Stimulated activated CD4-positive, alpha-beta T cell treated with anti-CD3 and anti-CD28 coated beads, Interleukin-12 subunit alpha, Interleukin-12 subunit beta, amount 100 ng/mL, for 48 hours (primary cell): ENCODE results near the gene GNPTAB.
"Not testable (repeated sequence)": the region's sequence is repeated elsewhere in the genome, so short reads cannot be mapped to it uniquely, and the experiment has no call there.

Source experiments
- DNase-seq, 3 donors: peaks; one replicate each; pipeline ENCODE4 v3.0.0-alpha.2; 2020; ENCODE audit warnings: low read depth in 2 of 3, low spot score in 1 of 3

GNPTAB gene

GRCh38 chr12:101738920-101739665 lies 91.7 kb downstream of the GNPTAB start, which contains the start of gene SYCP3:
Gene SYCP3 (minus strand): TSS chr12:101739462. CDS start chr12:101737935, 1,527 bp downstream.
- no peak for DNase-seq

DNA sequence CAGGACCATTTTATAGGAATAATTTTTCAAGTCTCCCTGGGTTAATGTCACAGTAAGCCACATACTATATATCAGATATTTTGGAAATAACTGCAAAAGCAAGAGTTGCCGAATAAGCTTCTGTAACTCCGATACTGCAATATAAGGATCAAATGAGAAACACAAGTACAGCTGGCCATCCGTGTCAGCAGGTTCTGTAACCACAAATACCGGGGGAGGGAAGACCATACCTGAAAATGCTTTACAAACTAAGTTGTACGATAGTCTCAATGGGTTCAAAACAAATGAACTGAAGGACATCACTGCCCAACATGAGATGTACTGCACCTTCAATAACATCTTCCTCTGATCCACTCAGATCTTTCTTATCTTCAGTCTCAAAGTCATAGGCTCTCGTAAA lies 93.3 kb downstream of the GNPTAB start:
- DNase-seq = no peak

- not testable (repeated sequence) for DNase-seq
These were observed 96.3 kb downstream of the GNPTAB start for GRCh38 chr12:101734482-101734881.

DNA sequence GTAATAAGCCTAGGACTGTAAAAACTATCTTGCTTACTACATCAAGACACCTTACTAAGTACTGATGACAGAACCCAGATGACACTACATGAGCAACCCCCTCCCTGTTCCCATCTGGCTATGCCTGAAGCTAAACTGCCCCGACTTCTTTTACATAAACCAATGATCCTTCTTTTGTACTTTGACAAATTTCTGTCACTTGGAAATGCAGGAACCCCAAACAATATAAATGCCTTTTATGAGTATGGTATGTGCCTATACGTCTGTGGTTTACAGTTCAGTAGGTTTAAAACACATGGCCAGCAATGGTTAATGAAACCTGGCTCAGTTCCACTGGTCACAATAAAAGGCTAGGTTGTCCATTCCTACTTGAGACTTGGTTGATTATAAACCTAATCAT lies 97.6 kb downstream of the GNPTAB start:
- no peak for DNase-seq

- no peak for DNase-seq
These were observed 98.4 kb downstream of the GNPTAB start for GRCh38 chr12:101732318-101732717.

DNA sequence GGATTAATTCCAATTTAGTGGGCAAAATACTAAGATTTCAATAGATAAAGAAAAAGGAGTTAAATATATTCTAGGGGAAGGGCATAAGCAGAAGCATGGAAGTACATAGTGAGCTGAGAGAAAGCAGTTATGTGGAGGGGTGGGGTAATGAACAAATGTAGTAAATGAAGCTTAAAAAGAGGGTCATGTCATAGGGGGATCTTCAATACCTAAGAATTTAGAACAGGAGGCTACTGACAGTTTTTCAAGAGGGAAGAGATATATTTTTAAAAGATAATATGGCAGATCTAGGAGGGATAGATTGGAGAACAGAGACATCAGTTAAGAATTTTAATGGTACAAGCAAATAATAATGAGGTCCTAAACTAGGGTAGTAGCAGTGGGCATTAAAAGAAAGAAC lies 100.9 kb downstream of the GNPTAB start:
- no peak for DNase-seq

DNA sequence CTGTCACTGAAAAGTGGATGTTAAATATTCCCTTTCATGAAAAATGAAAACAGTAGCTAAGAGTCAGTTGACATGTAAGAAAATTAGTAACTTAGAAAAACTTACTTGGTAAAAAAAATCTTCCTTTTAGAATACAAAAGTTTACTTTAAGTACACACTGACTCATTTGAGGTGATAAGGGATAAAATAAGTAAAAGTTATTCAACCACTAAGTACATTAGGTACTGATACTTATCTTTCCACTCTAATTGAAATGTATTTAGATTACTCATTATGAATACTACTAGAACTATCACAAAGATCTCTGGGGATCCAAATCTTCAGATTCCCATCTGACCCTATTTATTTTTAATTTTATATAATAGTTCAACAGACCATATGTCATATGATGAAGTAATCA lies 103.7 kb downstream of the GNPTAB start:
- no peak for DNase-seq

DNA sequence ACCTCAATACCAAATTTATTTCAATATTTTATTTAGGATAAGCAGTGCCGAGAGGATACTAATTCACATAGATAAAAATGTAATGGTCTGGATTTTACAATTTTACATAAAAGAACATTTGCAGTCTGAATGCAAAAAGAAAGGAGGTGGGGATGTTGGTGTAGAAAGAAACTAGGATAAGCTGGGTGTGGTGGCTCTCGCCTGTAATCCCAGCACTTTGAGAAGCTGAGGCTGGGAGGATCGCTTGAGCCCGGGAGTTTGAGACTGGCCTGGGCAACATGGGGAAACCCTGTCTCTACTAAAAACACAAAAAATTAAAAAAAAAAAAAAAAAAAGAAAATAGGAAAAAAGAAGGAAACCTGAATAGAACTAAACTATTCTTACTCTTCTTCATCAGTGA lies 108.4 kb downstream of the GNPTAB start:
- DNase-seq = no peak

GRCh38 chr12:101720118-101720517 lies 110.6 kb downstream of the GNPTAB start:
- no peak for DNase-seq

DNA sequence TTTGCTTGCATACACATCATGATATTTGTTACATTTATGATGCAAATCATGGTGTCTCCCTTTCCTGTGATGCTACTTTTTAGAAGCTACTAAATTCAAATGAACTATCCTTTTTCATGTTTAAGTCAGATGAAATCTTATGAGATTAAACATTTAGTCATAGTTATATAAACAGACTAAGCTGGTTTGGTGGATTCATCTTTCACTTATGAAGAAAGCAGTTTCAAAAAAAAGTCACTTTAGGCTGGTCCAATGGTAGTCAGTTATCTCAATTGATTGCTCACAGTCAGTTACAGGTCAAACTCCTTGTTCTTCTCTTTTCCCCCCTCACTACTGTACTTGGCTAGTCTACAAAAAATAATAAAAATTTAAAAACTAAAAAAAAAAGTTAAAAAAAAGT lies 111.2 kb downstream of the GNPTAB start:
- no peak for DNase-seq

DNA sequence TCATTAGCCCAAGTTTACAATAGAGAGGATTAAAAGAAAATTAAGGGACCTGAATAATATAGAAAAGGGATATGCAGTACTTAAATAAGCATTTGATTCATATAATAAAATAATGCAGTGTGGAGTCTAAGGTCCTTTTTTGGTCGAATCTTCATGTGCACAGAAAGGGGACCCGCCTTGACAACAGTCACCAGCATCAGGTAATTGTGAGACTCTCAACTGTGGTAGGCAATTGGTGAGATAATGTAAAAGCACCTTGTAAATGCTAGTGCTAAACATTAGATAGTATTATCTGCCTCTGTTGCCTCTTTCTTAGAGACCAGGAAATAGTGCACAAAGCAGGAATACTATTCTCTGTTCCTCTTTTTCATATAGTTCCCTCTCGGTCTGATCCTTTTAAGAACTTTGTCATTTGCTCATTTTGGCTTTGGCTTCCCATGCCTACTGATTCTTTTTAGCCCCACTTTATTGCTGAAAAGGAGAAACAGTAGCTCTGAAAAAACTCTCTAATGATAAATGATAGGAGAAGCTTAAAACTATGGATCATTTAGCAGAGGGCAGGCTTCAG lies 115.8 kb downstream of the GNPTAB start:
- no peak for DNase-seq

DNA sequence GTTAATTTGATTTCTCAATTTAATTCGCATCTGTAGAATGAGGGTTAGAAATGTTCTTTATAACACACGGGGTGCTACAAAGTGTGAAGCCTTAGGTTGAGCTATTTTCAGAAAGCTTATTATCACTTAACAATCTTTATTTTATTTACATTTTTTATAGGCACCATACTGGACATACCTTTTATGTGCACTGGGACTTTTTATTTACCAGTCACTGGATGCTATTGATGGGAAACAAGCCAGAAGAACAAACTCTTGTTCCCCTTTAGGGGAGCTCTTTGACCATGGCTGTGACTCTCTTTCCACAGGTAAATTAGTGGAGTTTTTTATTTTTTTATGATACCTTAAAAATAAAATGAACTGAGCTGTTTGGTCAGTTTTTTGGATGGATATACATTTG lies 116.8 kb downstream of the GNPTAB start:
- no peak for DNase-seq

- DNase-seq = no peak
These were observed 117.6 kb downstream of the GNPTAB start for GRCh38 chr12:101713059-101713682.

GRCh38 chr12:101710288-101710687 lies 120.5 kb downstream of the GNPTAB start:
- no peak for DNase-seq

GRCh38 chr12:101707131-101707782 lies 123.5 kb downstream of the GNPTAB start:
- DNase-seq = no peak

GRCh38 chr12:101706403-101706802 lies 124.4 kb downstream of the GNPTAB start:
- DNase-seq = no peak

- no peak for DNase-seq
These were observed 127.3 kb downstream of the GNPTAB start for GRCh38 chr12:101703487-101703886.

- no peak for DNase-seq
These were observed 130.4 kb downstream of the GNPTAB start for GRCh38 chr12:101700299-101700820.

- DNase-seq = peak in 1 of 3 donors; percentile 3
These were observed 131.9 kb downstream of the GNPTAB start for GRCh38 chr12:101698800-101699347.

- peak in 1 of 3 donors; percentile 13 for DNase-seq
These were observed 132.6 kb downstream of the GNPTAB start for GRCh38 chr12:101697930-101698799.
